DOHH2 (cell line): ENCODE measurements around the gene PDE4B.

ENCODE experiments used
- CTCF ChIP-seq: fragments of 200-600 bp; sonication (generic); IDR thresholded peaks from one replicate; pipeline ENCODE4 v1.5.1; 2014; ENCODE audit warnings: antibody characterized with exemption, mild to moderate bottlenecking, low read depth, low read length; ENCODE audit not compliant: poor library complexity, severe bottlenecking
- EZH2phosphoT487 ChIP-seq: fragments of 200-600 bp; sonication (generic); IDR thresholded peaks from 2 replicates; pipeline ENCODE4 v1.6.1; 2017; ENCODE audit warnings: borderline replicate concordance, mild to moderate bottlenecking, antibody characterized with exemption, low read length, moderate library complexity, mixed read lengths

GRCh38 chr1:66402194-66402593 lies 609.5 kb downstream of the PDE4B start:
- no peak for TF ChIP-seq CTCF
- TF ChIP-seq EZH2phosphoT487: no peak
